Endothelial cell of umbilical vein (primary cell): ENCODE data around the gene B3GALT4. TPM values are rescaled to one million over a fixed set of nuclear protein-coding genes. Genes with fewer than 3 reads are reported as not detected.

Experiments
- BruUV-seq: library from RNA; stranded (reverse); fragments of 400-500 nt; replicated peaks from 2 replicates; lab custom pipeline; 2021; lab: Mats Ljungman, UMichigan
- CTCF ChIA-PET: fragments of 300-600, 350-600 bp; sonication (Branson Sonifier 250); formaldehyde crosslinking; loops from one replicate; lab custom pipeline; 2021; ENCODE audit warnings: antibody characterized with exemption, inconsistent platforms; lab: Charles Lee
- POLR2A ChIA-PET: fragments of 300-600, 350-600 bp; sonication (Branson Sonifier 250); formaldehyde crosslinking; loops from one replicate; lab custom pipeline; 2021; ENCODE audit warnings: antibody characterized with exemption, inconsistent platforms; lab: Charles Lee
- DNase-seq: peaks from one replicate; pipeline ENCODE4 v3.0.0-alpha.2; 2011; ENCODE audit warnings: low read depth, low spot score
- FAIRE-seq: peaks from 2 replicates; lab custom pipeline; 2011; peaks lifted over from hg19 to GRCh38; lab: Jason Lieb, UNC
- H2AFZ ChIP-seq: 2 replicates; pipeline ENCODE4 v1.6.0; 2012; ENCODE audit warnings: low read depth, low read length, control low read depth, inconsistent platforms
- H3K27ac ChIP-seq: 2 replicates; pipeline ENCODE4 v1.5.1; 2011; ENCODE audit warnings: low read depth, mild to moderate bottlenecking, control low read depth, low read length, moderate library complexity; ENCODE audit not compliant: insufficient read depth
- H3K27me3 ChIP-seq, 2 experiments: 2 replicates each; pipeline versions ENCODE4 v1.6.0 to v1.6.1; 2011; ENCODE audit warnings: low read length in 2 of 2, mixed read lengths in 1 of 2; ENCODE audit not compliant: control insufficient read depth in 2 of 2, insufficient read depth in 2 of 2
- H3K36me3 ChIP-seq, 2 experiments: 2 replicates in 1 of 2; 3 replicates in 1 of 2; pipeline ENCODE4 v1.5.1; 2011; ENCODE audit warnings: low read length in 2 of 2, mild to moderate bottlenecking in 1 of 2, moderate library complexity in 1 of 2; ENCODE audit not compliant: control insufficient read depth in 2 of 2, insufficient read depth in 2 of 2; ENCODE audit errors: extremely low read depth in 1 of 2
- H3K4me1 ChIP-seq: 3 replicates; pipeline ENCODE4 v1.5.1; 2011; ENCODE audit warnings: mild to moderate bottlenecking, low read length; ENCODE audit not compliant: control insufficient read depth, insufficient read depth; ENCODE audit errors: extremely low read depth
- H3K4me2 ChIP-seq: 2 replicates; pipeline ENCODE4 v1.6.1; 2011; ENCODE audit warnings: low read length, control low read depth, mixed read lengths; ENCODE audit not compliant: insufficient read depth
- H3K4me3 ChIP-seq, 3 experiments: fragments of 200-600 bp in 1 of 3; sonication (generic), shearing (Covaris generic) in 1 of 3; replicated peaks in 1 of 3; 2 replicates each; pipeline ENCODE4 v1.5.1; 2011 to 2016; ENCODE audit warnings: control low read depth in 3 of 3, low read length in 3 of 3, mild to moderate bottlenecking in 2 of 3, inconsistent platforms in 1 of 3, low read depth in 1 of 3, moderate library complexity in 1 of 3; ENCODE audit not compliant: insufficient read depth in 1 of 3
- H3K79me2 ChIP-seq: 2 replicates; pipeline ENCODE4 v1.6.0; 2012; ENCODE audit warnings: low read length, inconsistent platforms; ENCODE audit not compliant: control insufficient read depth, insufficient read depth
- H3K9ac ChIP-seq: replicated peaks from 2 replicates; pipeline ENCODE3; 2011; ENCODE audit warnings: low read length, control low read depth; ENCODE audit not compliant: insufficient read depth; ENCODE audit errors: extremely low read depth
- H3K9me1 ChIP-seq: replicated peaks from 3 replicates; pipeline ENCODE4 v1.6.0; 2011; ENCODE audit warnings: mild to moderate bottlenecking, low read length; ENCODE audit not compliant: control insufficient read depth, insufficient read depth; ENCODE audit errors: extremely low read depth
- H3K9me3 ChIP-seq: replicated peaks from 2 replicates; pipeline ENCODE4 v1.5.1; 2012; ENCODE audit warnings: low read length, inconsistent platforms; ENCODE audit not compliant: control insufficient read depth, insufficient read depth
- H4K20me1 ChIP-seq: replicated peaks from 2 replicates; pipeline ENCODE3; 2011; ENCODE audit warnings: mild to moderate bottlenecking, low read length; ENCODE audit not compliant: control insufficient read depth, insufficient read depth; ENCODE audit errors: extremely low read depth
- EZH2 ChIP-seq: IDR thresholded peaks from 2 replicates; pipeline ENCODE4 v1.6.1; 2012; ENCODE audit warnings: borderline replicate concordance, low read depth, mild to moderate bottlenecking, moderate library complexity, low read length, inconsistent platforms; ENCODE audit not compliant: severe bottlenecking
- FOS ChIP-seq: IDR thresholded peaks from 2 replicates; pipeline ENCODE4 v1.6.1; 2011; ENCODE audit warnings: mild to moderate bottlenecking, low read length, moderate library complexity, borderline replicate concordance; ENCODE audit not compliant: insufficient read depth
- GATA2 ChIP-seq: IDR thresholded peaks from 2 replicates; pipeline ENCODE4 v1.7.0; 2011; ENCODE audit warnings: low read depth, mild to moderate bottlenecking, moderate library complexity, mixed read lengths, low read length; ENCODE audit not compliant: insufficient read length, insufficient read depth
- JUN ChIP-seq: IDR thresholded peaks from 2 replicates; pipeline ENCODE4 v1.6.1; 2011; ENCODE audit warnings: borderline replicate concordance, low read depth; ENCODE audit not compliant: insufficient read length, insufficient read depth
- MYC ChIP-seq: IDR thresholded peaks from one replicate; pipeline ENCODE4 v1.6.1; 2011; ENCODE audit warnings: mild to moderate bottlenecking, low read depth, low read length
- POLR2A ChIP-seq: IDR thresholded peaks from 2 replicates; pipeline ENCODE4 v1.6.1; 2012; ENCODE audit warnings: low read depth, mild to moderate bottlenecking, control low read depth, low read length
- POLR2AphosphoS5 ChIP-seq: IDR thresholded peaks from 2 replicates; pipeline ENCODE4 v1.6.1; 2012; ENCODE audit warnings: low read depth, mild to moderate bottlenecking, control low read depth, low read length, moderate library complexity; ENCODE audit not compliant: insufficient read depth
- dilution Hi-C: fragments of 300-500 bp; cut with MboI; formaldehyde crosslinking; loops from one replicate; pipeline ENCODE4 v1.15.0; 2019; ENCODE audit warnings: low sequenced_read_pairs; ENCODE audit not compliant: extremely low pct_ligation_motif_present
- intact Hi-C: fragments of 100-400 bp; cut with micrococcal nuclease; formaldehyde crosslinking; loops from one replicate; pipeline ENCODE4 v1.10.0; 2022
- polyA plus RNA-seq, 4 experiments: library from polyadenylated mRNA; depleted of rRNA in 3 of 4; stranded (reverse) in 3 of 4; unstranded in 1 of 4; fragments of >200 nt; gene quantifications; 2 replicates each; pipeline versions ENCODE4 v1.2.1 to v1.2.3, GENCODE V29; 2011 to 2012; ENCODE audit warnings: missing spikeins in 1 of 4
- total RNA-seq: library from RNA; stranded (reverse); gene quantifications from 2 replicates; pipeline ENCODE4 v1.2.3, GENCODE V29; 2021
- TF ChIP-seq, protein P1 (sequence below): IDR thresholded peaks from 2 replicates; pipeline ENCODE4 v1.6.1; 2011; ENCODE audit not compliant: insufficient read depth, insufficient read length
- TF ChIP-seq, protein P2 (sequence below), 2 donors: IDR thresholded peaks; 1 replicate in 1 of 2; 2 replicates in 1 of 2; pipeline ENCODE4 v1.5.1; 2011; ENCODE audit warnings: low read length in 2 of 2, mild to moderate bottlenecking in 2 of 2, moderate library complexity in 2 of 2, control low read depth in 1 of 2, inconsistent platforms in 1 of 2, low read depth in 1 of 2; ENCODE audit not compliant: insufficient read depth in 1 of 2; ENCODE audit errors: extremely low read depth in 1 of 2

The B3GALT4 gene
- total and polyA plus RNA-seq, 2 donors (not counting 3 experiments of a cell fraction or from before 2014, with no cell fraction given) = 4.5 to 5.6 TPM

DNA sequence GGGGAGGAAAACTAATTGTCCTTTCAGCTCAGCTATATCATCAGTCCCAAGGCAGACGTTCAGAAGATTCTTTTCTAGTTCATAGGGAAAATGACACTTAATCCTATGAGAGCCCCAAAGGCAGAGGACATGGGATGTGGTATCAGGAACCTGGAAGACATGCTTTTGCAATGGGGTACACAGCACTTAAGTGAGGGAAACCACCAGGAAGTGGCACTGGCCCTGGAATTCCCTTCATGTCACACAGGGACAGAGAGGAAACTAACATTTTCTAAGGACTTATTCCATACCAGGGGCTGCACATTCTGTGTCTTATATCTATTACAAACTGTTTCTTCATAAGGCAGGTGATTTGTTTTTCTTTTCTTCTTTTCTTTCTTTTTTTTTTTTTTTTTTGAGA, 33.4 kb upstream of the B3GALT4 start:
- dilution Hi-C loops = no loop called here
- FAIRE-seq = no peak
- BruUV-seq = no TSS peak
- TF ChIP-seq JUN (no peak), EZH2 (no peak), POLR2A (no peak), MYC (no peak), FOS (no peak), GATA2 (no peak), POLR2AphosphoS5 (no peak)
- TF ChIP-seq, protein P1, sequence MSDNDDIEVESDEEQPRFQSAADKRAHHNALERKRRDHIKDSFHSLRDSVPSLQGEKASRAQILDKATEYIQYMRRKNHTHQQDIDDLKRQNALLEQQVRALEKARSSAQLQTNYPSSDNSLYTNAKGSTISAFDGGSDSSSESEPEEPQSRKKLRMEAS = no peak
- TF ChIP-seq, protein P2, sequence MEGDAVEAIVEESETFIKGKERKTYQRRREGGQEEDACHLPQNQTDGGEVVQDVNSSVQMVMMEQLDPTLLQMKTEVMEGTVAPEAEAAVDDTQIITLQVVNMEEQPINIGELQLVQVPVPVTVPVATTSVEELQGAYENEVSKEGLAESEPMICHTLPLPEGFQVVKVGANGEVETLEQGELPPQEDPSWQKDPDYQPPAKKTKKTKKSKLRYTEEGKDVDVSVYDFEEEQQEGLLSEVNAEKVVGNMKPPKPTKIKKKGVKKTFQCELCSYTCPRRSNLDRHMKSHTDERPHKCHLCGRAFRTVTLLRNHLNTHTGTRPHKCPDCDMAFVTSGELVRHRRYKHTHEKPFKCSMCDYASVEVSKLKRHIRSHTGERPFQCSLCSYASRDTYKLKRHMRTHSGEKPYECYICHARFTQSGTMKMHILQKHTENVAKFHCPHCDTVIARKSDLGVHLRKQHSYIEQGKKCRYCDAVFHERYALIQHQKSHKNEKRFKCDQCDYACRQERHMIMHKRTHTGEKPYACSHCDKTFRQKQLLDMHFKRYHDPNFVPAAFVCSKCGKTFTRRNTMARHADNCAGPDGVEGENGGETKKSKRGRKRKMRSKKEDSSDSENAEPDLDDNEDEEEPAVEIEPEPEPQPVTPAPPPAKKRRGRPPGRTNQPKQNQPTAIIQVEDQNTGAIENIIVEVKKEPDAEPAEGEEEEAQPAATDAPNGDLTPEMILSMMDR (IDR thresholded peaks at IDR 0.05; ENCODE audit: extremely low read depth in 1 of 2, insufficient read depth in 1 of 2, low read depth in 1 of 2, low read length in 2 of 2) = no peak
- no peaks in the 10 kb centered on the region for H3K79me2 ChIP-seq
- ChIA-PET POLR2A (interaction anchor here (0.7 kb wide), 1 partner anchor 127 kb away, joined by 3 read pairs; no protein-coding TSS in a partner anchor), CTCF (interaction anchor here (1.4 to 1.6 kb wide), 2 partner anchors 118 to 259 kb away, joined by 3 to 4 read pairs; no protein-coding TSS in a partner anchor)
- H2AFZ ChIP-seq = no peak overlapping the region
- no peak overlapping the region for H3K27ac ChIP-seq
- H3K36me3 ChIP-seq = no peaks in the 10 kb centered on the region
- no peak for DNase-seq
- H3K4me1 ChIP-seq = peaks cover 5% of the 10 kb centered on the region
- H3K9me1 ChIP-seq = no peaks in the 10 kb centered on the region
- no peaks in the 10 kb centered on the region for H3K9me3 ChIP-seq
- intact Hi-C loops = loop anchor here (10.0 kb wide), 1 partner anchor 359 kb away; no protein-coding TSS in a partner anchor
- no peak overlapping the region for H3K4me3 ChIP-seq
- no peak overlapping the region for H3K9ac ChIP-seq
- H4K20me1 ChIP-seq = no peaks in the 10 kb centered on the region
- peaks cover 17 to 20% of the 10 kb centered on the region in 2 experiments for H3K27me3 ChIP-seq
- no peak overlapping the region for H3K4me2 ChIP-seq
